CD14-positive monocyte (primary cell): ENCODE results near the gene CNTNAP2. TPM values are rescaled to one million over a fixed set of nuclear protein-coding genes. Genes with fewer than 3 reads are reported as not detected.

Experiments used
- DNase-seq, 3 donors: peaks; one replicate each; pipeline ENCODE4 v3.0.0-alpha.2; 2011 to 2022
- H2AFZ ChIP-seq: 2 replicates; pipeline ENCODE4 v1.6.0; 2012; ENCODE audit warnings: mild to moderate bottlenecking, low read depth, low read length, inconsistent platforms; ENCODE audit not compliant: insufficient read depth, poor library complexity, severe bottlenecking
- H3K27ac ChIP-seq, 2 donors: 1 replicate in 1 of 2; 2 replicates in 1 of 2; pipeline ENCODE4 v1.5.1; 2012 to 2013; ENCODE audit warnings: low read length in 2 of 2, control low read depth in 1 of 2, inconsistent platforms in 1 of 2, low read depth in 1 of 2, mild to moderate bottlenecking in 1 of 2
- H3K27me3 ChIP-seq, 2 donors: one replicate each; pipeline versions ENCODE4 v1.6.0 to v1.6.1; 2011 to 2013; ENCODE audit warnings: low read length in 2 of 2; ENCODE audit not compliant: control insufficient read depth in 2 of 2, insufficient read depth in 2 of 2
- H3K36me3 ChIP-seq, 2 donors: replicated peaks in 1 of 2; 1 replicate in 1 of 2; 2 replicates in 1 of 2; pipeline versions ENCODE4 v1.5.1 to v1.6.1; 2012 to 2013; ENCODE audit warnings: low read length in 2 of 2, control low read depth in 1 of 2, inconsistent platforms in 1 of 2, mild to moderate bottlenecking in 1 of 2; ENCODE audit not compliant: insufficient read depth in 2 of 2, control insufficient read depth in 1 of 2
- H3K4me1 ChIP-seq, 2 donors: 1 replicate in 1 of 2; 2 replicates in 1 of 2; pipeline versions ENCODE4 v1.5.1 to v1.6.1; 2012 to 2013; ENCODE audit warnings: low read length in 2 of 2, control low read depth in 1 of 2, inconsistent platforms in 1 of 2, mild to moderate bottlenecking in 1 of 2, moderate library complexity in 1 of 2; ENCODE audit not compliant: insufficient read depth in 2 of 2, control insufficient read depth in 1 of 2
- H3K4me2 ChIP-seq: replicated peaks from 2 replicates; pipeline ENCODE3; 2012; ENCODE audit warnings: low read length, moderate library complexity, mild to moderate bottlenecking; ENCODE audit not compliant: poor library complexity, severe bottlenecking; ENCODE audit errors: extremely low read depth
- H3K4me3 ChIP-seq, 3 experiments: fragments of 200-600 bp in 1 of 3; sonication (generic) in 1 of 3; replicated peaks in 1 of 3; 1 replicate in 2 of 3; 2 replicates in 1 of 3; pipeline ENCODE4 v1.5.1; 2011 to 2013; ENCODE audit warnings: low read length in 3 of 3, mild to moderate bottlenecking in 3 of 3, control low read depth in 2 of 3, low read depth in 2 of 3, inconsistent platforms in 1 of 3, moderate library complexity in 1 of 3
- H3K79me2 ChIP-seq: 2 replicates; pipeline ENCODE4 v1.6.0; 2012; ENCODE audit warnings: mild to moderate bottlenecking, control low read depth, inconsistent platforms, low read length, moderate library complexity; ENCODE audit not compliant: insufficient read depth
- H3K9ac ChIP-seq: 2 replicates; pipeline ENCODE4 v1.6.0; 2017; ENCODE audit warnings: low read length, mild to moderate bottlenecking; ENCODE audit not compliant: insufficient read depth, poor library complexity, severe bottlenecking
- H3K9me3 ChIP-seq, 2 donors: replicated peaks in 1 of 2; 1 replicate in 1 of 2; 2 replicates in 1 of 2; pipeline versions ENCODE4 v1.5.1 to v1.6.1; 2012 to 2013; ENCODE audit warnings: low read length in 2 of 2, control low read depth in 1 of 2; ENCODE audit not compliant: control insufficient read depth in 1 of 2, insufficient read depth in 1 of 2
- H4K20me1 ChIP-seq: 2 replicates; pipeline ENCODE4 v1.6.0; 2012; ENCODE audit warnings: mild to moderate bottlenecking, low read length, control low read depth, moderate library complexity; ENCODE audit not compliant: insufficient read depth
- H3K27ac Mint-ChIP-seq, 7 donors: one replicate each; pipeline ENCODE4 v1.8.0; 2020; ENCODE audit warnings: mild to moderate bottlenecking in 7 of 7, mixed read lengths in 7 of 7, moderate library complexity in 6 of 7, inconsistent platforms in 2 of 7
- H3K27me3 Mint-ChIP-seq, 3 donors: one replicate each; pipeline ENCODE4 v1.8.0; 2021 to 2022; ENCODE audit warnings: low read depth in 3 of 3, mild to moderate bottlenecking in 3 of 3, mixed read lengths in 3 of 3, moderate library complexity in 3 of 3, inconsistent platforms in 1 of 3
- H3K36me3 Mint-ChIP-seq, 2 donors: one replicate each; pipeline ENCODE4 v1.8.0; 2020; ENCODE audit warnings: mixed read lengths in 2 of 2, inconsistent platforms in 1 of 2, mild to moderate bottlenecking in 1 of 2
- H3K4me1 Mint-ChIP-seq: one replicate; pipeline ENCODE4 v1.8.0; 2020; ENCODE audit warnings: mild to moderate bottlenecking, mixed read lengths
- H3K4me3 Mint-ChIP-seq, 2 donors: one replicate each; pipeline ENCODE4 v1.8.0; 2020; ENCODE audit warnings: mild to moderate bottlenecking in 2 of 2, mixed read lengths in 2 of 2, moderate library complexity in 1 of 2
- H3K9me3 Mint-ChIP-seq, 7 donors: one replicate each; pipeline ENCODE4 v1.8.0; 2020 to 2022; ENCODE audit warnings: mixed read lengths in 7 of 7, mild to moderate bottlenecking in 6 of 7, moderate library complexity in 6 of 7, inconsistent platforms in 2 of 7
- CTCF ChIP-seq: fragments of 200-600 bp; IDR thresholded peaks from one replicate; pipeline ENCODE4 v1.8.0; 2022; ENCODE audit warnings: antibody characterized with exemption, mild to moderate bottlenecking
- WGBS: methylation state at CpG from one replicate; pipeline ENCODE4 v1.1.5; 2013; ENCODE audit warnings: missing lambda C conversion rate; ENCODE audit not compliant: insufficient coverage; 5-methylcytosine and 5-hydroxymethylcytosine counted together
- intact Hi-C, 2 donors: fragments of 100-400 bp; cut with micrococcal nuclease; formaldehyde crosslinking; loops; one replicate each; pipeline versions ENCODE4 v1.15.0 to v1.15.1; 2023
- polyA plus RNA-seq, 3 donors: library from polyadenylated mRNA; depleted of rRNA in 1 of 3; unstranded in 2 of 3; stranded (reverse) in 1 of 3; fragments of 300-500 nt in 2 of 3; fragments of >200 nt in 1 of 3; fragmentation: Illumina TruSeq in 2 of 3; gene quantifications; 1 replicate in 2 of 3; 2 replicates in 1 of 3; pipeline ENCODE4 v1.2.3, GENCODE V29; 2012 to 2021

The CNTNAP2 gene
- polyA plus RNA-seq, 3 donors, result 0.01 TPM; not detected in 2

DNA sequence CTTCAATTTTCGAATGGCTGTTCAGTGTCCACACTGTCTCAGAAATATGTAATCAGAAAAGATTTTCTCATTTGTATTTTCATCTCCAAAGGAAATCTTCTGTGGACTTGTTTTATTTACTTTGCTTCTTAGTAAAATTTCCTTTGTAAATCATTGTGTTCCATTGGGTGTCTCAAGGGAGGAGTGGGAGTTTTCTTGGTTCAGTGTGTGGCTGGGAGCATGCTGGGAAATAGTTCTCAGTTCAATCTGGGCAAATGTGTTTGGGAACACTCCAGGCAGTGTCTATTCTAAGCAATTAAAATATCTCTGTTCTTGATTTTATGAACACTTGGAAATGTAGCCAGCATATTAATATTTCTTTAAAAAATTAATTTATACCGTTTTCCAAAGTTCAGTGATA, 1019.8 kb downstream of the CNTNAP2 start:
- no peaks in the 10 kb centered on the region for H3K4me1 Mint-ChIP-seq
- Histone ChIP-seq H3K9ac (no peak overlapping the region), H3K4me1 (no peaks in the 10 kb centered on the region), H2AFZ (no peak overlapping the region), H3K4me2 (no peak overlapping the region), H3K79me2 (no peaks in the 10 kb centered on the region), H3K27ac (no peak overlapping the region), H3K9me3 (no peaks in the 10 kb centered on the region), H4K20me1 (no peaks in the 10 kb centered on the region), H3K27me3 (no peaks in the 10 kb centered on the region), H3K36me3 (no peaks in the 10 kb centered on the region), H3K4me3 (no peak overlapping the region)
- intact Hi-C loops, result no loop called here
- no peak overlapping the region for H3K4me3 Mint-ChIP-seq
- H3K27ac Mint-ChIP-seq, result no peak overlapping the region
- H3K36me3 Mint-ChIP-seq, result no peaks in the 10 kb centered on the region
- no peak for DNase-seq
- no peak for TF ChIP-seq CTCF
- no CpG with 5 or more reads among the region's 2 CpGs for WGBS
- peaks cover 0 to 1% (median 0%) of the 10 kb centered on the region in 7 donors for H3K9me3 Mint-ChIP-seq
- peaks cover 0 to 1% (median 0%) of the 10 kb centered on the region in 3 donors for H3K27me3 Mint-ChIP-seq

DNA sequence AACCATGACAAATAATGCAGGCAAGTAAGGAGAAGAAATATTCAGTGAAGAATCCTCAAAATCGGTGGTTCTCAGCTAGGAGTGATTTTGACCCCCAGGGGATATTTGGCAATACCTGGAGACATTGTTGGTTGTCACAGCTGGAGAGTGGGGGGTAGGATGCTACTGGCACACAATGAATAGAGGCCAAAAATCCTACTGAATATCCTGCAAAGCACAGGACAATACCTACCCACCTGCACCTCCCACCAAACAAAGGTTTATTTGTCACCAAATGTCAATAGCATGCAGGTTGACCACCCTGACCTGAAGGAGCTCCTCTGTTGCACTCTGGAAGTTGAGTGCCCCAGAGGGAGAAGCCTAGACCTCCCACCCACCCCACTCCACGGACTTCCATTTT, 1028.6 kb downstream of the CNTNAP2 start:
- WGBS, result no CpG with 5 or more reads among the region's 2 CpGs
- no peaks in the 10 kb centered on the region for H3K36me3 Mint-ChIP-seq
- H3K4me1 Mint-ChIP-seq, result no peaks in the 10 kb centered on the region

More for the DNA sequence above, 1028.6 kb downstream of the CNTNAP2 start:
- intact Hi-C loops, result no loop called here
- Mint-ChIP-seq H3K27ac (no peak overlapping the region), H3K4me3 (no peak overlapping the region), H3K27me3 (no peaks in the 10 kb centered on the region), H3K9me3 (peaks cover 0 to 20% (median 8%) of the 10 kb centered on the region in 7 donors)
- H3K9ac ChIP-seq, result no peak overlapping the region
- no peaks in the 10 kb centered on the region for H3K4me1 ChIP-seq
- no peaks in the 10 kb centered on the region for H3K36me3 ChIP-seq
- no peak overlapping the region for H3K4me2 ChIP-seq
- H3K27me3 ChIP-seq, result no peaks in the 10 kb centered on the region
- H3K27ac ChIP-seq, result no peak overlapping the region
- no peaks in the 10 kb centered on the region for H4K20me1 ChIP-seq
- DNase-seq, result no peak
- H3K79me2 ChIP-seq, result no peaks in the 10 kb centered on the region
- H3K9me3 ChIP-seq, result peaks cover 9% of the 10 kb centered on the region in 2 donors
- TF ChIP-seq CTCF, result no peak
- H2AFZ ChIP-seq, result no peak overlapping the region
- H3K4me3 ChIP-seq, result no peak overlapping the region
